HEK293 (cell line): Measurements from ENCODE around the gene PA2G4.

Source experiments
- CTCF ChIA-PET: fragments of 350-600 bp; formaldehyde crosslinking; extraction: SDS; loops from one replicate; lab custom pipeline; 2021; ENCODE audit warnings: antibody characterized with exemption; lab: Yijun Ruan, JAX
- POLR2A ChIA-PET: fragments of 300-600 bp; formaldehyde crosslinking; extraction: SDS; loops from one replicate; lab custom pipeline; 2020; ENCODE audit warnings: antibody characterized with exemption, inconsistent platforms; lab: Yijun Ruan, JAX
- H3K27ac ChIP-seq: fragments of 200-500 bp; sonication (Bioruptor generic); 2 replicates; pipeline ENCODE4 v1.5.1; 2014; ENCODE audit warnings: low read depth, low read length, control low read depth, inconsistent platforms; ENCODE audit errors: extremely low read depth
- H3K36me3 ChIP-seq, 2 experiments: fragments of 200-500 bp in 1 of 2; sonication (Bioruptor generic) in 1 of 2; 1 replicate in 1 of 2; 2 replicates in 1 of 2; pipeline ENCODE4 v1.5.1; 2014 to 2017; ENCODE audit warnings: inconsistent platforms in 2 of 2, low read length in 2 of 2; ENCODE audit not compliant: control insufficient read depth in 2 of 2, insufficient read depth in 1 of 2
- H3K4me1 ChIP-seq: fragments of 200-500 bp; sonication (Bioruptor generic); 2 replicates; pipeline ENCODE4 v1.5.1; 2014; ENCODE audit warnings: mild to moderate bottlenecking, low read length, inconsistent platforms; ENCODE audit not compliant: control insufficient read depth, insufficient read depth
- H3K4me3 ChIP-seq: 2 replicates; pipeline ENCODE4 v1.5.1; 2011; ENCODE audit warnings: low read depth, mild to moderate bottlenecking, control low read depth, low read length, moderate library complexity
- H3K9me3 ChIP-seq: fragments of 200-500 bp; sonication (Bioruptor generic); 2 replicates; pipeline ENCODE4 v1.5.1; 2014; ENCODE audit warnings: low read depth, low read length, inconsistent platforms; ENCODE audit not compliant: control insufficient read depth, insufficient read depth
- GLIS1 ChIP-seq: fragments of 450-650 bp; formaldehyde crosslinking; IDR thresholded peaks from 2 replicates; pipeline ENCODE4 v1.5.1; 2016; ENCODE audit warnings: missing biosample characterization, missing genetic modification characterization
- REST ChIP-seq: fragments of 450-650 bp; formaldehyde crosslinking; IDR thresholded peaks from 2 replicates; pipeline ENCODE4 v1.5.1; 2016; ENCODE audit warnings: missing biosample characterization, missing genetic modification characterization
- ZBTB10 ChIP-seq: fragments of 450-650 bp; formaldehyde crosslinking; IDR thresholded peaks from 2 replicates; pipeline ENCODE4 v1.5.1; 2016; ENCODE audit warnings: missing biosample characterization, missing genetic modification characterization
- ZFP37 ChIP-seq: fragments of 450-650 bp; formaldehyde crosslinking; IDR thresholded peaks from 2 replicates; pipeline ENCODE4 v1.5.1; 2016; ENCODE audit warnings: missing biosample characterization, missing genetic modification characterization
- ZIC2 ChIP-seq: fragments of 450-650 bp; formaldehyde crosslinking; IDR thresholded peaks from 2 replicates; pipeline ENCODE4 v1.5.1; 2016; ENCODE audit warnings: missing biosample characterization, missing genetic modification characterization
- ZNF184 ChIP-seq: fragments of 450-650 bp; IDR thresholded peaks from 2 replicates; pipeline ENCODE4 v1.5.1; 2018; ENCODE audit warnings: missing biosample characterization, mild to moderate bottlenecking, missing genetic modification characterization
- ZNF555 ChIP-seq: fragments of 450-650 bp; formaldehyde crosslinking; conservative IDR thresholded peaks from 2 replicates; pipeline ENCODE4 v1.5.1; 2017; ENCODE audit warnings: missing biosample characterization, mild to moderate bottlenecking, missing genetic modification characterization, inconsistent platforms
- TF ChIP-seq, protein P1 (sequence below): fragments of 450-650 bp; formaldehyde crosslinking; IDR thresholded peaks from 2 replicates; pipeline ENCODE4 v1.5.1; 2016; ENCODE audit warnings: missing biosample characterization, missing genetic modification characterization

Gene PA2G4

GRCh38 chr12:56081393-56082347, 22.7 kb upstream of the PA2G4 start:
- no peaks in the 10 kb centered on the region; the same call in 1 of the 2 replicates for H3K4me1 ChIP-seq
- POLR2A ChIA-PET, result interaction anchor here (0.5 to 5.0 kb wide), 4 partner anchors 22 to 352 kb away, joined by 3 to 54 read pairs (median 21); partner anchors contain the start of gene PA2G4
- CTCF ChIA-PET, result interaction anchor here (0.6 to 3.3 kb wide), 6 partner anchors 8 to 35 kb away, joined by 3 to 26 read pairs (median 4); partner anchors contain the start of gene PA2G4
- TF ChIP-seq REST (no peak), ZBTB10 (tag by site-specific recombination) (no peak), ZNF555 (tag by site-specific recombination) (no peak), ZFP37 (no peak), ZNF184 (tag by site-specific recombination) (no peak)
- TF ChIP-seq, all 188 proteins: peak for 0
- no peak overlapping the region for H3K27ac ChIP-seq
- H3K4me3 ChIP-seq, result no peak overlapping the region
- H3K9me3 ChIP-seq, result no peaks in the 10 kb centered on the region
- no peaks in the 10 kb centered on the region for H3K36me3 ChIP-seq

GRCh38 chr12:56082382-56082781, 22.0 kb upstream of the PA2G4 start:
- Histone ChIP-seq H3K36me3 (peaks cover 0 to 3% of the 10 kb centered on the region in 2 experiments; a peak in 1 of 3 replicates), H3K4me3 (no peak overlapping the region)
- TF ChIP-seq ZIC2 (tag by site-specific recombination), result no peak
- TF ChIP-seq GLIS1 (tag by site-specific recombination), result peak; percentile 62
- TF ChIP-seq, protein P1, sequence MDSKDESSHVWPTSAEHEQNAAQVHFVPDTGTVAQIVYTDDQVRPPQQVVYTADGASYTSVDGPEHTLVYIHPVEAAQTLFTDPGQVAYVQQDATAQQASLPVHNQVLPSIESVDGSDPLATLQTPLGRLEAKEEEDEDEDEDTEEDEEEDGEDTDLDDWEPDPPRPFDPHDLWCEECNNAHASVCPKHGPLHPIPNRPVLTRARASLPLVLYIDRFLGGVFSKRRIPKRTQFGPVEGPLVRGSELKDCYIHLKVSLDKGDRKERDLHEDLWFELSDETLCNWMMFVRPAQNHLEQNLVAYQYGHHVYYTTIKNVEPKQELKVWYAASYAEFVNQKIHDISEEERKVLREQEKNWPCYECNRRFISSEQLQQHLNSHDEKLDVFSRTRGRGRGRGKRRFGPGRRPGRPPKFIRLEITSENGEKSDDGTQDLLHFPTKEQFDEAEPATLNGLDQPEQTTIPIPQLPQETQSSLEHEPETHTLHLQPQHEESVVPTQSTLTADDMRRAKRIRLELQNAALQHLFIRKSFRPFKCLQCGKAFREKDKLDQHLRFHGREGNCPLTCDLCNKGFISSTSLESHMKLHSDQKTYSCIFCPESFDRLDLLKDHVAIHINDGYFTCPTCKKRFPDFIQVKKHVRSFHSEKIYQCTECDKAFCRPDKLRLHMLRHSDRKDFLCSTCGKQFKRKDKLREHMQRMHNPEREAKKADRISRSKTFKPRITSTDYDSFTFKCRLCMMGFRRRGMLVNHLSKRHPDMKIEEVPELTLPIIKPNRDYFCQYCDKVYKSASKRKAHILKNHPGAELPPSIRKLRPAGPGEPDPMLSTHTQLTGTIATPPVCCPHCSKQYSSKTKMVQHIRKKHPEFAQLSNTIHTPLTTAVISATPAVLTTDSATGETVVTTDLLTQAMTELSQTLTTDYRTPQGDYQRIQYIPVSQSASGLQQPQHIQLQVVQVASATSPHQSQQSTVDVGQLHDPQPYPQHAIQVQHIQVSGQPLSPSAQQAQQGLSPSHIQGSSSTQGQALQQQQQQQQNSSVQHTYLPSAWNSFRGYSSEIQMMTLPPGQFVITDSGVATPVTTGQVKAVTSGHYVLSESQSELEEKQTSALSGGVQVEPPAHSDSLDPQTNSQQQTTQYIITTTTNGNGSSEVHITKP (tag by site-specific recombination), result peak; percentile 90
- TF ChIP-seq, all 188 proteins: peak for 2
- ChIA-PET CTCF (interaction anchor here (0.8 to 1.8 kb wide), 4 partner anchors 15 to 86 kb away, joined by 3 to 8 read pairs (median 6); partner anchors contain the start of gene SUOX), POLR2A (interaction anchor here (0.5 to 5.0 kb wide), 3 partner anchors 22 to 45 kb away, joined by 3 to 39 read pairs (median 3); partner anchors contain the start of gene PA2G4)
- no peaks in the 10 kb centered on the region; the same call in 1 of the 2 replicates for H3K4me1 ChIP-seq
- H3K9me3 ChIP-seq, result no peaks in the 10 kb centered on the region
- H3K27ac ChIP-seq, result no peak overlapping the region
